Mucosa of rectum (tissue), 2 donors: ENCODE results near the gene SETDB1.
"Not testable (repeated sequence)": the region's sequence is repeated elsewhere in the genome, so short reads cannot be mapped to it uniquely, and the experiment has no call there.

ENCODE experiments used
- H3K27ac ChIP-seq, 2 donors: one replicate each; pipeline ENCODE4 v1.7.0; 2013; ENCODE audit warnings: inconsistent platforms in 2 of 2, low read depth in 2 of 2, low read length in 2 of 2
- H3K27me3 ChIP-seq, 2 donors: one replicate each; pipeline ENCODE4 v1.7.0; 2013; ENCODE audit warnings: low read length in 2 of 2; ENCODE audit not compliant: control insufficient read depth in 2 of 2, insufficient read depth in 2 of 2
- H3K36me3 ChIP-seq, 2 donors: one replicate each; pipeline ENCODE4 v1.7.0; 2013; ENCODE audit warnings: low read length in 2 of 2; ENCODE audit not compliant: control insufficient read depth in 2 of 2, insufficient read depth in 2 of 2
- H3K4me1 ChIP-seq, 2 donors: one replicate each; pipeline ENCODE4 v1.7.0; 2013; ENCODE audit warnings: low read length in 2 of 2, mild to moderate bottlenecking in 1 of 2; ENCODE audit not compliant: control insufficient read depth in 2 of 2, insufficient read depth in 2 of 2
- H3K4me3 ChIP-seq, 2 donors: one replicate each; pipeline ENCODE4 v1.7.0; 2013; ENCODE audit warnings: low read length in 2 of 2
- H3K9ac ChIP-seq, 2 donors: one replicate each; pipeline ENCODE4 v1.7.0; 2013; ENCODE audit warnings: low read length in 2 of 2, low read depth in 1 of 2, mild to moderate bottlenecking in 1 of 2
- H3K9me3 ChIP-seq, 2 donors: one replicate each; pipeline ENCODE4 v1.7.0; 2013; ENCODE audit warnings: low read length in 2 of 2; ENCODE audit not compliant: control insufficient read depth in 2 of 2
- donor health status: healthy.
- donor health status: Normal muscosa, but diverticular disease.

Gene SETDB1

DNA sequence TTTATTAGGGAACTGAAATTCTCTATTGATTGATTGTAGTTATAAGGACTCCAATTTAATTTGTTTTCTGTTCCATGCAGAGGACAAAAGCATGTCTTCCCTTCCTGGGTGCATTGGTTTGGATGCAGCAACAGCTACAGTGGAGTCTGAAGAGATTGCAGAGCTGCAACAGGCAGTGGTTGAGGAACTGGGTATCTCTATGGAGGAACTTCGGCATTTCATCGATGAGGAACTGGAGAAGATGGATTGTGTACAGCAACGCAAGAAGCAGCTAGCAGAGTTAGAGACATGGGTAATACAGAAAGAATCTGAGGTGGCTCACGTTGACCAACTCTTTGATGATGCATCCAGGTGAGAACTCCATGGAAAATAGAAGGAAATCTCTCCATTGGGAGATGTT lies 1.5 kb downstream of the SETDB1 start:
- Histone ChIP-seq H3K36me3 (peaks cover 21 to 25% of the 10 kb centered on the region in 2 donors), H3K4me3 (no peak overlapping the region), H3K27ac (no peak overlapping the region), H3K27me3 (no peaks in the 10 kb centered on the region), H3K9me3 (no peaks in the 10 kb centered on the region), H3K9ac (no peak overlapping the region), H3K4me1 (peaks cover 0 to 2% of the 10 kb centered on the region in 2 donors)

DNA sequence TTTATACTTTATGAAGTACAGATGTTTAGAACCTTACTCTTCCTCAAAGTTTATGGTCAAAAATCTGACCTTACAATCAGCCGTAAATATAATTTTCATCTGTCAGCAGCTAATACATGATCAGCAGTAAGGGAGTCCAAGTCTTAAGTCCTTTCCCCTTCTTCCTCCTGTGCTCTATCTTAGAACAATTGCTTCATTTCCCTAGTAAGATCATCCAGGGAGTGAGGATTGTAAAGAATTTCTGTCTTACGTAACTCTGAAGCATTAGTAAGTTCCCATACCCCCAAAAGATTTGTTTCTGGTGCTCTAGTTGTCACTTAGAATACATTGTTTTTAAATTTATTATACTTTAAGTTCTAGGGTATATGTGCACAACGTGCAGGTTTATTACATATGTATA lies 2.1 kb downstream of the SETDB1 start:
- Histone ChIP-seq H3K4me1 (peaks cover 0 to 2% of the 10 kb centered on the region in 2 donors), H3K36me3 (peaks cover 23 to 25% of the 10 kb centered on the region in 2 donors), H3K4me3 (no peak overlapping the region), H3K9me3 (no peaks in the 10 kb centered on the region), H3K9ac (no peak overlapping the region), H3K27me3 (no peaks in the 10 kb centered on the region), H3K27ac (no peak overlapping the region)

GRCh38 chr1:150928775-150929174 lies 2.6 kb downstream of the SETDB1 start:
- H3K4me1 ChIP-seq, H3K27ac ChIP-seq, H3K9me3 ChIP-seq, H3K4me3 ChIP-seq, H3K27me3 ChIP-seq, H3K9ac ChIP-seq: not testable (repeated sequence)
- peaks cover 23 to 27% of the 10 kb centered on the region in 2 donors for H3K36me3 ChIP-seq

- H3K9me3 ChIP-seq, result no peaks in the 10 kb centered on the region
- no peaks in the 10 kb centered on the region for H3K4me1 ChIP-seq
- no peaks in the 10 kb centered on the region for H3K27me3 ChIP-seq
- no peak overlapping the region for H3K27ac ChIP-seq
- no peak overlapping the region for H3K4me3 ChIP-seq
- peaks cover 25 to 36% of the 10 kb centered on the region in 2 donors for H3K36me3 ChIP-seq
- no peak overlapping the region for H3K9ac ChIP-seq
These were observed 5.6 kb downstream of the SETDB1 start for GRCh38 chr1:150931773-150932172.

GRCh38 chr1:150944856-150945255 lies 18.7 kb downstream of the SETDB1 start:
- no peak overlapping the region for H3K4me3 ChIP-seq
- no peaks in the 10 kb centered on the region for H3K27me3 ChIP-seq
- H3K27ac ChIP-seq, result no peak overlapping the region
- H3K9ac ChIP-seq, result no peak overlapping the region
- H3K9me3 ChIP-seq, result no peaks in the 10 kb centered on the region
- no peaks in the 10 kb centered on the region for H3K4me1 ChIP-seq
- peaks cover 54 to 69% of the 10 kb centered on the region in 2 donors for H3K36me3 ChIP-seq

DNA sequence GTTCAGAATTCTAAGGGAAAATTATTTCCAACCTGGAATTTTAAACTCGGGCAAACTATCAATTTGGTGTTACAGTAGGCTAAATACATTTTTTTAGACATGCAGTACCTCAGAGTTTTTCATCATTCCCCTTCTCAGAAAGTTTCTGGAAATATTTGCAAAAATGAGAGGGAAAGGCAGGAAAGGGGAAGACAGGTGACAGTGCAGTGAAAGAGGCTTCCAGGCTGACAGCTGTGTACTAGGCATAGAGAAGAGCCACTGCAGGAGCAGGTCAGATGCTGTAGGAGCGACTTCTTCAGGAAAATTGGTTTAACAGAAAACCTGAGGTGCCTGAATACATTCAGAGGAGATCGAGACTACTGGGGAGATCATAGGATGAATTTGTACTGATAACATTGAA lies 28.5 kb downstream of the SETDB1 start:
- Histone ChIP-seq H3K9me3 (no peaks in the 10 kb centered on the region), H3K4me3 (no peak overlapping the region), H3K27ac (no peak overlapping the region), H3K9ac (no peak overlapping the region), H3K36me3 (peaks cover 35 to 49% of the 10 kb centered on the region in 2 donors), H3K4me1 (no peaks in the 10 kb centered on the region), H3K27me3 (no peaks in the 10 kb centered on the region)

DNA sequence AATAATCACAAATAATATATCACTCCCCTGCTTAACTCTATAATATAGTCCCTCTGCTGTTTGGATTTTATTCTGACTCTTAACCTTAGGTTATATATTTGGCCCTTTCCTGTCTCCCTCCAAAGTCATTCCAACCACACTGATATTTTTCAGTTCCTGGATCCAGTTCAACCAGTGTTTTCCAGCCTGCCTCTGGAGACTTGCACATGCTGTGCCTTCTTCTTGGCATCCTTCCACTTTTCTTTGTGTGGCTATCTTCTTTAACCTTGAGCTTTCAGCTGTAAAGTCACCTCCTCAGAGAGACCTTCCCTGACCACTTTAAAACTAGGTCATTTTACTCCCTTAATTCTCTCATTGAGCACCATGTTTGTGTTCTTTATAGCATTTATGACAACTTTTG lies 29.1 kb downstream of the SETDB1 start:
- no peak overlapping the region for H3K9ac ChIP-seq
- no peak overlapping the region for H3K27ac ChIP-seq
- H3K36me3 ChIP-seq, result peaks cover 31 to 46% of the 10 kb centered on the region in 2 donors
- H3K27me3 ChIP-seq, result no peaks in the 10 kb centered on the region
- no peak overlapping the region for H3K4me3 ChIP-seq
- no peaks in the 10 kb centered on the region for H3K9me3 ChIP-seq
- H3K4me1 ChIP-seq, result no peaks in the 10 kb centered on the region

DNA sequence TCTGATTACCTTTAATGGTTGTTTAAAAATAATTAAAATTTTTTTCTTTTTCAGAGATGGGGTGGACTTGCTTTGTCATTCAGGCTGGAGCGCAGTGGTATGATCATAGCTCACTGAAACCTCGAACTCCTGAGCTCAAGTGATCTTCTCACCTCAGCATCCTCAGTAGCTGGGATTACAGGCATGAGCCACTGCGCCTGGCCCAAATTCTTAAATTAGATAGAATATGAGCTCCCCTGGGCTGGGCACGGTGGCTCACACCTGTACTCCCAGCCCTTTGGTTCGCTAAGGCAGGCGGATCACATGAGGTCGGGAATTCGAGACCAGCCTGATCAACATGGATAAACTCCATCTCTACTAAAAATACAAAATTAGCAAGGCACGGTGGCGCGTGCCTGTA lies 31.5 kb downstream of the SETDB1 start:
- no peaks in the 10 kb centered on the region for H3K9me3 ChIP-seq
- no peak overlapping the region for H3K27ac ChIP-seq
- no peaks in the 10 kb centered on the region for H3K27me3 ChIP-seq
- no peaks in the 10 kb centered on the region for H3K4me1 ChIP-seq
- H3K9ac ChIP-seq, result no peak overlapping the region
- no peak overlapping the region for H3K4me3 ChIP-seq
- peaks cover 32 to 48% of the 10 kb centered on the region in 2 donors for H3K36me3 ChIP-seq

- H3K9ac ChIP-seq, result no peak overlapping the region
- no peak overlapping the region for H3K27ac ChIP-seq
- H3K36me3 ChIP-seq, result peaks cover 49 to 62% of the 10 kb centered on the region in 2 donors
- H3K27me3 ChIP-seq, result no peaks in the 10 kb centered on the region
- H3K9me3 ChIP-seq, result no peaks in the 10 kb centered on the region
- no peaks in the 10 kb centered on the region for H3K4me1 ChIP-seq
- H3K4me3 ChIP-seq, result no peak overlapping the region
These were observed 34.5 kb downstream of the SETDB1 start for GRCh38 chr1:150960646-150961045.

GRCh38 chr1:150961756-150962155 lies 35.6 kb downstream of the SETDB1 start:
- Histone ChIP-seq H3K36me3 (peaks cover 60 to 70% of the 10 kb centered on the region in 2 donors), H3K4me1 (no peaks in the 10 kb centered on the region)

More at GRCh38 chr1:150961756-150962155, 35.6 kb downstream of the SETDB1 start:
- Histone ChIP-seq H3K27ac (no peak overlapping the region), H3K9ac (no peak overlapping the region), H3K4me3 (no peak overlapping the region), H3K9me3 (no peaks in the 10 kb centered on the region), H3K27me3 (no peaks in the 10 kb centered on the region)
